Neutrophil (primary cell): ENCODE measurements around the gene IQCB1.
"Not testable (repeated sequence)": the region's sequence is repeated elsewhere in the genome, so short reads cannot be mapped to it uniquely, and the experiment has no call there.

Experiments used
- H3K27ac ChIP-seq: fragments of 200-600 bp; sonication (generic); 2 replicates; pipeline ENCODE4 v1.5.1; 2016; ENCODE audit warnings: mild to moderate bottlenecking, moderate library complexity
- H3K27me3 ChIP-seq: fragments of 200-600 bp; sonication (generic); 2 replicates; pipeline ENCODE4 v1.6.0; 2016; ENCODE audit warnings: mild to moderate bottlenecking
- H3K36me3 ChIP-seq: fragments of 200-600 bp; sonication (generic); 2 replicates; pipeline ENCODE4 v1.5.1; 2017
- H3K4me1 ChIP-seq, 2 experiments: fragments of 200-600 bp in 1 of 2; sonication (generic) in 1 of 2; 1 replicate in 1 of 2; 2 replicates in 1 of 2; pipeline versions ENCODE4 v1.5.1 to v1.6.1; 2013 to 2016; ENCODE audit warnings: low read depth in 1 of 2, low read length in 1 of 2, mild to moderate bottlenecking in 1 of 2, moderate library complexity in 1 of 2; ENCODE audit not compliant: control insufficient read depth in 1 of 2, insufficient read depth in 1 of 2
- H3K4me3 ChIP-seq, 2 experiments: fragments of 200-600 bp in 1 of 2; sonication (generic) in 1 of 2; 1 replicate in 1 of 2; 2 replicates in 1 of 2; pipeline ENCODE4 v1.5.1; 2013 to 2016; ENCODE audit warnings: low read depth in 1 of 2, low read length in 1 of 2, mild to moderate bottlenecking in 1 of 2, moderate library complexity in 1 of 2
- H3K9me3 ChIP-seq: fragments of 200-600 bp; sonication (generic); 2 replicates; pipeline ENCODE4 v1.5.1; 2016
- TF ChIP-seq, protein P1 (sequence below): fragments of 200-600 bp; sonication (generic); IDR thresholded peaks from 2 replicates; pipeline ENCODE4 v1.5.1; 2016; ENCODE audit warnings: antibody characterized with exemption

IQCB1 gene

DNA sequence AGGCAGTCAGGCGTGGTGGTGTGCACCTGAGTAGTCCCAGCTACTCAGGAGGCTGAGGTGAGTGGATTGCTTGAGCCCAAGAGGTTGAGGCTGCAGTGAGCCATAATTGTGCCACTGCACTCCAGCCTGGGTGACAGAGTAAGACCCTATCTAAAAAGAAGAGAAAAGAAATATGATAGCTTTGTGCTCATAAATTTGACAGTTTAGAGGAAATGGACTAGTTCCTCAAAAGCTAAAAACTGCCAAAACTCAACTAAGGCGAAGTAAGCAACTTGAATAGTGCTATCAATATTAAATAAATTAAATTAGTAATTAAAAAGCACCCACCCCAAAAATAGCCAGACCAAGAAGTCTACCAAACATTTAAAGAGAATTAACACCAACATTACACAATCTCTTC is 34.9 kb upstream of the IQCB1 start:
- H3K27ac ChIP-seq, result peak overlapping the region; percentile 35
- TF ChIP-seq, protein P1, sequence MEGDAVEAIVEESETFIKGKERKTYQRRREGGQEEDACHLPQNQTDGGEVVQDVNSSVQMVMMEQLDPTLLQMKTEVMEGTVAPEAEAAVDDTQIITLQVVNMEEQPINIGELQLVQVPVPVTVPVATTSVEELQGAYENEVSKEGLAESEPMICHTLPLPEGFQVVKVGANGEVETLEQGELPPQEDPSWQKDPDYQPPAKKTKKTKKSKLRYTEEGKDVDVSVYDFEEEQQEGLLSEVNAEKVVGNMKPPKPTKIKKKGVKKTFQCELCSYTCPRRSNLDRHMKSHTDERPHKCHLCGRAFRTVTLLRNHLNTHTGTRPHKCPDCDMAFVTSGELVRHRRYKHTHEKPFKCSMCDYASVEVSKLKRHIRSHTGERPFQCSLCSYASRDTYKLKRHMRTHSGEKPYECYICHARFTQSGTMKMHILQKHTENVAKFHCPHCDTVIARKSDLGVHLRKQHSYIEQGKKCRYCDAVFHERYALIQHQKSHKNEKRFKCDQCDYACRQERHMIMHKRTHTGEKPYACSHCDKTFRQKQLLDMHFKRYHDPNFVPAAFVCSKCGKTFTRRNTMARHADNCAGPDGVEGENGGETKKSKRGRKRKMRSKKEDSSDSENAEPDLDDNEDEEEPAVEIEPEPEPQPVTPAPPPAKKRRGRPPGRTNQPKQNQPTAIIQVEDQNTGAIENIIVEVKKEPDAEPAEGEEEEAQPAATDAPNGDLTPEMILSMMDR, result no peak

DNA sequence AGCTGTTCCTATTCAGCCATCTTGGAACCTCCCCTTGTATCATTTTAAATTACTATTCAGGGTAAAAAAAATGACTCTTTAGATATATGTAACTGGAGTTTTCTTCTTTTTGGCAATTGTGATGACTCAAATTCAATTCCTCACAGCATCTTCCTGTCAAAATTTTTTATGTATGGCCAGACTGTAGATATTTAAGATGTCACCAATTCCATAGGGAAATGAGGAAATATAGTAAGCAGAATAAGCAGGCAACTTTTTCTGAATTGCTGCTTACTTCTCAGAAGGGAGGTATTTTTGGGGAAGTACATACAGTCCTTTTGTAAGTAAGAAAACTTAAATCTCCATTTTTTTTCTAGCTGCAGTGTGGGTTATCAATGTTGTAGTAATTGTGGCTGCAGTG is 28.9 kb upstream of the IQCB1 start:
- no peaks in the 10 kb centered on the region for H3K9me3 ChIP-seq
- no peak overlapping the region for H3K4me3 ChIP-seq
- H3K36me3 ChIP-seq, result peaks cover 14% of the 10 kb centered on the region
- peak overlapping the region; percentile 39 for H3K27ac ChIP-seq
- no peaks in the 10 kb centered on the region for H3K27me3 ChIP-seq
- H3K4me1 ChIP-seq, result no peaks in the 10 kb centered on the region
- TF ChIP-seq, protein P1, result no peak

More for the DNA sequence above, 34.9 kb upstream of the IQCB1 start:
- peaks cover 21% of the 10 kb centered on the region for H3K36me3 ChIP-seq
- H3K4me1 ChIP-seq, result peaks cover 0 to 6% of the 10 kb centered on the region in 2 experiments
- H3K9me3 ChIP-seq, result no peaks in the 10 kb centered on the region
- no peak overlapping the region for H3K4me3 ChIP-seq
- H3K27me3 ChIP-seq, result no peaks in the 10 kb centered on the region

DNA sequence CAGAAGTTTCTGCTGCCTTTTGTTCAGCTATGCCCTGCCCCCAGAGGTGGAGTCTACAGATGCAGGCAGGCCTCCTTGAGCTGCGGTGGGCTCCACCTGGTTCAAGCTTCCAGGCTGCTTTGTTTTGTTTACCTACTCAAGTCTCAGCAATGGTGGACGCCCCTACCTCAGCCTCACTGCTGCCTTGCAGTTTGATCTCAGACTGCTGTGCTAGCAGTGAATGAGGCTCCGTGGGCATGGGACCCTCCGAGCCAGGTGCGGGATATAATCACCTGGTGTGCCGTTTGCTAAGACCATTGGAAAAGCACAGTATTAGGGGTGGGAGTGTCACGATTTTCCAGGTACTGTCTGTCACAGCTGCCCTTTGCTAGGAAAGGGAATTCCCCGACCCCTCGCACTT is 28.4 kb upstream of the IQCB1 start:
- not testable (repeated sequence) for H3K9me3 ChIP-seq, H3K4me1 ChIP-seq, H3K4me3 ChIP-seq, H3K27me3 ChIP-seq
- Histone ChIP-seq H3K27ac (peak overlapping the region; percentile 39), H3K36me3 (peaks cover 14% of the 10 kb centered on the region)

DNA sequence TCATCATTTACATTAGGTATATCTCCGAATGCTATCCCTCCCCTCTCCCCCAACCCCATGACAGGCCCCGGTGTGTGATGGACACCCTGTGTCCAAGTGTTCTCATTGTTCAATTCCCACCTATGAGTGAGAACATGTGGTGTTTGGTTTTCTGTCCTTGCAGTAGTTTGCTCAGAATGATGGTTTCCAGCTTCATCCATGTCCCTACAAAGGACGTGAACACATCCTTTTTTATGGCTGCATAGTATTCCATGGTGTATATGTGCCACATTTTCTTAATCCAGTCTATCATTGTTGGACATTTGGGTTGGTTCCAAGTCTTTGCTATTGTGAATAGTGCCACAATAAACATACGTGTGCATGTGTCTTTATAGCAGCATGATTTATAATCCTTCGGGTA is 22.9 kb upstream of the IQCB1 start:
- H3K27me3 ChIP-seq, H3K4me1 ChIP-seq, H3K27ac ChIP-seq, H3K9me3 ChIP-seq, H3K4me3 ChIP-seq: not testable (repeated sequence)
- peaks cover 22% of the 10 kb centered on the region for H3K36me3 ChIP-seq

DNA sequence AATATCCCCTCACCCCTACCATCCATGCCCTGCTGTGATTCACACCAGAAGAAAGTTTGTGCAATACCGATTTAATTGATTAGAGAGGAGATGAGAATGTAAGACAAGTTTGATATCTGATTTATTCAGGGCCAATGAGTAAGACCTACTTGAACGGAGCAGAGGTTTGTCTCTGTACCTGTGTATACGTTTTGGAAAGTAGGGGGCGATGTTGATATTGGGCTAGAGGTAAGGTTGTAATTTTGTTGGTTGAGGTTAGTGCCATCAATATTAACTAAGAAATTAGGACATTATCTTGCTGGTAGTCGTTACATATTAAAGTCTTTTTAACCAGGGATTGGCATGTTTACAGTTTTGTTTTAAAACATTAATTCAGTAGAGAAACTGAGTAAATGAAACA is 20.7 kb upstream of the IQCB1 start:
- Histone ChIP-seq H3K9me3 (no peaks in the 10 kb centered on the region), H3K36me3 (peaks cover 22% of the 10 kb centered on the region), H3K27ac (no peak overlapping the region), H3K4me3 (no peak overlapping the region), H3K4me1 (no peaks in the 10 kb centered on the region), H3K27me3 (no peaks in the 10 kb centered on the region)
- TF ChIP-seq, protein P1, result no peak

DNA sequence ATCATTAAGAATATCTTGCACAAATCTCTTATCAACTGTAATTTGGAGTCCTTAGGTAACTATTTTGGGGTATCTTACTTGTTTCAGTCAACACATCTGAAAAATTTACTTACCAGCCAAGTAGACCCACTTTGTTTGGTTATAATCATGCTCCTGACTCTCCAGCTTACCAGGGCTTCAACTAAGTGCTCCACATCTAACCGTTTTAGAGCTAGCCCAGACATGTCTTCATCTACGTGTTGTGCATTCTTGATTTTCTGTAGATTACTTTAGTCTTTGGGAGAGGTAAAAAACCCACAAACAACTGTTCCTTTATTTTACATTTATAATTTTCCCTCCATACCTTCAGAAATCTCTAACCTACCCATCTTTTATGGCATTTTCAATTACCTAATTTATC is 17.4 kb upstream of the IQCB1 start:
- Histone ChIP-seq H3K27me3 (no peaks in the 10 kb centered on the region), H3K4me1 (no peaks in the 10 kb centered on the region), H3K36me3 (peaks cover 20% of the 10 kb centered on the region), H3K27ac (no peak overlapping the region), H3K9me3 (no peaks in the 10 kb centered on the region), H3K4me3 (no peak overlapping the region)
- TF ChIP-seq, protein P1, result no peak

DNA sequence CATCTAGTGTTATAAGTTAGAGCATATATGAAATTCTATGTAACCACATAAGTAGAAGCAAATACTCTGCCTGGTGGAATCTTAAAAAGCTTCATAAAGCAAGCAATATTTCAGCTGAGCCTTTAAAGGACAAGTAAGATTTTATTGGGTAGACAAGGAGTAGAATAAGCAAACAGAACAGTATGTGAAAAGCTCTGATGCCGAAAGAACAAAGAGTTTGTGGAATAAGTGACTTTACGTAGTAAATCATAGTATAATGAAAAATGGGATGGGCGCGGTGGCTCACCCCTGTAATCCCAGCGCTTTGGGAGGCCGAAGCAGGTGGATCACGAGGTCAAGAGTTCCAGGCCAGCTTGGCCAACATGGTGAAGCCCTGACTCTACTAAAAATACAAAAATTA is 10.0 kb upstream of the IQCB1 start:
- Histone ChIP-seq H3K27me3 (no peaks in the 10 kb centered on the region), H3K27ac (no peak overlapping the region), H3K9me3 (no peaks in the 10 kb centered on the region), H3K4me3 (no peak overlapping the region), H3K4me1 (no peaks in the 10 kb centered on the region), H3K36me3 (peaks cover 15% of the 10 kb centered on the region)
- TF ChIP-seq, protein P1, result no peak
